NB4 (cell line): ENCODE data around the gene C2CD2.

Source experiments
- CTCF ChIP-seq: IDR thresholded peaks from one replicate; pipeline ENCODE4 v1.5.1; 2012; ENCODE audit warnings: low read depth, low read length
- POLR2A ChIP-seq: IDR thresholded peaks from 2 replicates; pipeline ENCODE4 v1.6.1; 2011; ENCODE audit warnings: mild to moderate bottlenecking; ENCODE audit not compliant: insufficient read length; ENCODE audit errors: extremely low read depth

- TF ChIP-seq CTCF (no peak), POLR2A (no peak)
Measured at GRCh38 chr21:41962425-41962966, 8.7 kb upstream of the C2CD2 start.
